GM12891 (cell line): ENCODE data around the gene SSTR3.

Experiments used
- POLR2A ChIP-seq: IDR thresholded peaks from 2 replicates; pipeline ENCODE4 v1.6.1; 2011; ENCODE audit warnings: low read depth, low read length, control low read depth
- POLR2AphosphoS5 ChIP-seq: IDR thresholded peaks from 2 replicates; pipeline ENCODE4 v1.6.1; 2011; ENCODE audit warnings: low read depth, low read length, control low read depth
- SPI1 ChIP-seq: IDR thresholded peaks from 2 replicates; pipeline ENCODE4 v1.6.1; 2011; ENCODE audit warnings: low read depth, low read length, control low read depth

DNA sequence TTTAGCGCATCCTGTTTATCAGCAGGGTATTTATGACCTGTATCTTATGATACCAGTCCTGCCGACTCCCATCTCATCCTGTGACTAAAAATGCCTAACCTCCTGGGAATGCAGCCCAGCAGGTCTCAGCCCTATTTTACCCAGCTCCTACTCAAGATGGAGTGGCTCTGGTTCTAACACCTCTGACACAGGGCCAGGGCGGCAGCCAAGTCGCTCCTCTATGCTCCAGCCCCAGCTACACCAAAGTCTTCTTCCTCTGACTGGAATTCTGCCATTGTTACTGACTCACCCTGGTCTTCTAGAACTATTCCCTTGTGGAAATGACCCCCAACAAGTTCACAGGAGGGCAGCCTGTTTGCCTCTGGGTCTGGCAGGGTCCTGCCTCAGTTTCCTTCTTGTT is 16.4 kb downstream of the SSTR3 start:
- no peak for TF ChIP-seq POLR2A
- no peak for TF ChIP-seq POLR2AphosphoS5
- TF ChIP-seq SPI1: no peak
